Adrenal gland (tissue), 12 donors: ENCODE measurements around the gene LAMB1. TPM values are rescaled to one million over a fixed set of nuclear protein-coding genes. Genes with fewer than 3 reads are reported as not detected.

ENCODE experiments used
- DNase-seq, 7 donors: peaks; one replicate each; pipeline ENCODE4 v3.0.0-alpha.2; 2019 to 2020
- H3K27ac ChIP-seq, 5 donors: fragments of 200-600 bp; sonication (generic) in 4 of 5; 1 replicate in 3 of 5; 2 replicates in 2 of 5; pipeline versions ENCODE4 v1.5.1 to v1.8.0; 2016 to 2020; ENCODE audit warnings: mild to moderate bottlenecking in 1 of 5
- H3K27me3 ChIP-seq: fragments of 200-600 bp; 2 replicates; pipeline ENCODE4 v1.8.0; 2021
- H3K36me3 ChIP-seq, 2 donors: fragments of 200-600 bp; replicated peaks in 1 of 2; 1 replicate in 1 of 2; 2 replicates in 1 of 2; pipeline versions ENCODE4 v1.5.1 to v1.8.0; 2018 to 2022
- H3K4me1 ChIP-seq, 2 donors: fragments of 200-600 bp; replicated peaks in 1 of 2; 1 replicate in 1 of 2; 2 replicates in 1 of 2; pipeline versions ENCODE4 v1.5.1 to v1.8.0; 2018 to 2021
- H3K4me3 ChIP-seq, 4 donors: fragments of 200-600 bp; sonication (generic) in 3 of 4; one replicate each; pipeline ENCODE4 v1.5.1; 2016 to 2018
- H3K9me3 ChIP-seq, 3 donors: fragments of 200-600 bp; sonication (generic) in 1 of 3; replicated peaks in 1 of 3; 1 replicate in 2 of 3; 2 replicates in 1 of 3; pipeline versions ENCODE4 v1.5.1 to v1.8.0; 2016 to 2021
- POLR2A ChIP-seq, 2 donors: fragments of 450-650 bp; IDR thresholded peaks; one replicate each; pipeline ENCODE4 v1.6.1; 2017; ENCODE audit warnings: antibody characterized with exemption in 2 of 2, mild to moderate bottlenecking in 2 of 2, moderate library complexity in 1 of 2
- WGBS, 4 donors: extraction: QIAGEN DNeasy Blood & Tissue Kit in 2 of 4; methylation state at CpG; one replicate each; pipeline versions ENCODE4 v1.1.5 to v1.1.7; 2013 to 2017; 5-methylcytosine and 5-hydroxymethylcytosine counted together
- intact Hi-C, 2 donors: fragments of 100-400 bp; cut with DNase I; formaldehyde crosslinking; loops; one replicate each; pipeline versions ENCODE4 v1.14.1 to v1.15.0; 2022 to 2023
- polyA plus RNA-seq, 3 donors: library from polyadenylated mRNA; stranded (reverse); fragments of 200-250 nt in 2 of 3; fragments of 350-450 nt in 1 of 3; fragmentation: Illumina TruSeq in 1 of 3; extraction: RNeasy Lipid Tissue Mini Kit (QIAGEN cat#74804) in 1 of 3; gene quantifications; one replicate each; pipeline ENCODE4 v1.2.3, GENCODE V29; 2013 to 2014
- total RNA-seq, 9 donors: library from RNA; depleted of rRNA in 4 of 9; stranded (reverse); fragments of >200 nt in 4 of 9; fragments of 120-200 nt in 1 of 9; fragmentation: NEBNext Ultra II Directional in 1 of 9; extraction: Animal tissue kit (Norgen Biotek cat#: 25700) in 1 of 9; gene quantifications; one replicate each; pipeline versions ENCODE4 v1.1.0 to v1.2.4, GENCODE V29; 2013 to 2023
- TF ChIP-seq, protein P1 (sequence below), 6 experiments: fragments of 450-650 bp in 4 of 6; fragments of 200-600 bp in 2 of 6; sonication (generic) in 1 of 6; IDR thresholded peaks; 1 replicate in 5 of 6; 2 replicates in 1 of 6; pipeline versions ENCODE4 v1.5.1 to v1.8.0; 2016 to 2021; ENCODE audit warnings: antibody characterized with exemption in 6 of 6, mild to moderate bottlenecking in 2 of 6, moderate library complexity in 1 of 6
- donor health status: healthy with polysubstance abuse.
- donor health status: Bipolar disorder and iron deficiency.
- donor health status: DM: yes; HTN: yes; CAD: no.
- donor health status: DM: no; HTN: no; CAD: no.
- donor health status: DM: no; HTN: no; CAD: no.
- donor health status: DM: yes; HTN: yes; CAD: no.

Gene LAMB1
- total and polyA plus RNA-seq, 12 donors, result 48.6 to 164 (median 90.2) TPM

DNA sequence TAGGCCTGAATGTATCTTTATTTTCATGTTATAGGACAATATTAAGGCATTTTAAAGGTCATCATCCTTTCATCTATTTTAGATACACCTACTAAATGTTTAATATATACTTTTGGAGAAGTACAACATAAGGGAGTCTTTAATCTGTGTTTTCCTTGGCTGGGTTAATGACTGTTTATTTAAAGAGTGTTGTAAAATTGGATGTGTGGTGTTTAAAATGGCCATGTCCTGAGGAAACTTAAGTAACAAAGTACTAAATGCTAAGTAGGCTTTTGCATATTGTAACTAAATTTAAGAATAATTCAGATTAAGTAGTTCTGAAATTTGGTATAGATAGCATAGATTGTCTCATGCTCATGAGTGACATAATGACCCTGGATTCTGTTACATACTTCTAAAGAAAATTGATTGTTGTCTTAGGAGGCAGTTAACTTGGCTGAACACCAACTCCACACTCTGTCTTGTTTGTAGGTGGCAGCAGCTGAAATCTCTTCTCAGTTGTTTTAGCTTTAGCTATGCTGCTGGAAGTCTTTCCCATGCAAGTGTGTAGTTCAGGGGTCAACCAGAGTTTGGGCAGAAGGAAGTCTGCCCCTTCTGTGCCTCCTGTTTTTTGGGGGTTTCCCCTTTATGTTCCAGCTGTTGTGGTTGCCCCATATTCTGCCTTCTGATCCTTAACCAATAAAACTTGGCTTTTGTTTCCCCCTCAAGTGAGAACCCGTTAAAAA lies 82.8 kb downstream of the LAMB1 start:
- DNase-seq, result no peak
- TF ChIP-seq POLR2A (IDR thresholded peaks at IDR 0.05), result no peak
- TF ChIP-seq, protein P1, sequence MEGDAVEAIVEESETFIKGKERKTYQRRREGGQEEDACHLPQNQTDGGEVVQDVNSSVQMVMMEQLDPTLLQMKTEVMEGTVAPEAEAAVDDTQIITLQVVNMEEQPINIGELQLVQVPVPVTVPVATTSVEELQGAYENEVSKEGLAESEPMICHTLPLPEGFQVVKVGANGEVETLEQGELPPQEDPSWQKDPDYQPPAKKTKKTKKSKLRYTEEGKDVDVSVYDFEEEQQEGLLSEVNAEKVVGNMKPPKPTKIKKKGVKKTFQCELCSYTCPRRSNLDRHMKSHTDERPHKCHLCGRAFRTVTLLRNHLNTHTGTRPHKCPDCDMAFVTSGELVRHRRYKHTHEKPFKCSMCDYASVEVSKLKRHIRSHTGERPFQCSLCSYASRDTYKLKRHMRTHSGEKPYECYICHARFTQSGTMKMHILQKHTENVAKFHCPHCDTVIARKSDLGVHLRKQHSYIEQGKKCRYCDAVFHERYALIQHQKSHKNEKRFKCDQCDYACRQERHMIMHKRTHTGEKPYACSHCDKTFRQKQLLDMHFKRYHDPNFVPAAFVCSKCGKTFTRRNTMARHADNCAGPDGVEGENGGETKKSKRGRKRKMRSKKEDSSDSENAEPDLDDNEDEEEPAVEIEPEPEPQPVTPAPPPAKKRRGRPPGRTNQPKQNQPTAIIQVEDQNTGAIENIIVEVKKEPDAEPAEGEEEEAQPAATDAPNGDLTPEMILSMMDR (IDR thresholded peaks at IDR 0.05), result no peak
- Histone ChIP-seq H3K27me3 (no peaks in the 10 kb centered on the region), H3K4me1 (peaks cover 0 to 7% of the 10 kb centered on the region in 2 donors), H3K27ac (no peak overlapping the region), H3K9me3 (no peaks in the 10 kb centered on the region), H3K4me3 (no peak overlapping the region), H3K36me3 (peaks cover 0 to 59% of the 10 kb centered on the region in 2 donors)
- 13 to 42% (median 33%) methylated on average over 1 of the region's 1 CpG for WGBS, 4 donors
- intact Hi-C loops, result no loop called here

DNA sequence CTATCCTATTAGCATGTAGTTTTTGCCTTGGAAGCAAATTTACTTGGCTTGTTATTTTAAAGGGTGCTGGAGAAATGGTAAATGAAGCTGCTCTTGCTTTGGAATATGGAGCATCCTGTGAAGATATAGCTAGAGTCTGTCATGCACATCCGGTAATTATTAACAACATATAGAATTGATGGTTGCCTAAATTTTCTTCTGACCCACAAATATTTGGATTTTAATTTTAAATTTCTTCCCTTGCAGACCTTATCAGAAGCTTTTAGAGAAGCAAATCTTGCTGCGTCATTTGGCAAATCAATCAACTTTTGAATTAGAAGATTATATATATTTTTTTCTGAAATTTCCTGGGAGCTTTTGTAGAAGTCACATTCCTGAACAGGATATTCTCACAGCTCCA lies 84.0 kb downstream of the LAMB1 start:
- TF ChIP-seq, protein P1 (IDR thresholded peaks at IDR 0.05), result no peak
- no peak for TF ChIP-seq POLR2A (IDR thresholded peaks at IDR 0.05)
- intact Hi-C loops, result no loop called here
- Histone ChIP-seq H3K27ac (no peak overlapping the region), H3K4me3 (no peak overlapping the region), H3K36me3 (peaks cover 0 to 46% of the 10 kb centered on the region in 2 donors), H3K9me3 (no peaks in the 10 kb centered on the region), H3K27me3 (no peaks in the 10 kb centered on the region), H3K4me1 (peaks cover 0 to 12% of the 10 kb centered on the region in 2 donors)
- WGBS, 4 donors, result 91 to 97% (median 96%) methylated on average over 2 of the region's 2 CpGs
- DNase-seq, result no peak

DNA sequence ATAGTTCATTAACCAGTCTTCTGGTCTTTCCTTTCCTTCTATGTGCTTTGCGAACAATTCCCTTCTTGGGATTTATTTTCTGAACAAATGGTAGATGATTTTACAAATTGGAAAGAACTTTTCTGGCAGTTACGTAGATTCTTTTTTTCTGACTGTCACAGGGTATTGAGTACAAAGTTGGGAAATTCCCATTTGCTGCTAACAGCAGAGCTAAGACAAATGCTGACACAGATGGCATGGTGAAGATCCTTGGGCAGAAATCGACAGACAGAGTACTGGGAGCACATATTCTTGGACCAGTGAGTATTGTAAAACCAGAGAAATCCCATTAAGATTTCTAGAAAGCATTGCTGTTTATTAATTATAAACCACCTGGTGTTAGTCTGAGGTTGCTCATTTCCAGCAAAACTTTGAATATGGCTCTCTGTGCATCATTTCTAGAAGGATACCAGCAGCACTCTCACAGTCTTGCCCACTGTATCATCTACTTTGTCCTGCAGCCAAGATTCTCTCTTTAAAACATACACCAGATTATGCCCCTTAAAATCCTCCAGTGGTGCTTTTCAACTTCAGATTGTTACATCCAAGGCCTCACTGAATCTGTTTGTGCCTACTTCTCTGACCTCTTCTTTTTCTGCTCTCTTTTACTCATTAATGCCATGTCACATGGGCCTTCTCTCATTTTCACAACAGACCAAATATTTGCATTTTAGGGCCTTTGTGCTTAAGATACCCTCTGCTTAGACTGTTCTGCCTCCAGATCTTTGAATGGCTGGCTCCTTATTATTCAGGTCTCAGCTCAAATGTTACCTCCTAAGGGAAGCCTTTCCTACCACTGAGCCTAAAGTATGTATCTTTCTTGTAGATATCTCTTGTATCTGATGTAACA lies 85.0 kb downstream of the LAMB1 start:
- no peak for DNase-seq
- intact Hi-C loops, result no loop called here
- Histone ChIP-seq H3K27ac (no peak overlapping the region), H3K4me3 (no peak overlapping the region), H3K9me3 (no peaks in the 10 kb centered on the region), H3K36me3 (peaks cover 0 to 45% of the 10 kb centered on the region in 2 donors), H3K4me1 (peaks cover 0 to 20% of the 10 kb centered on the region in 2 donors), H3K27me3 (no peaks in the 10 kb centered on the region)
- 68 to 86% (median 79%) methylated on average over 3 of the region's 3 CpGs for WGBS, 4 donors
- no peak for TF ChIP-seq POLR2A (IDR thresholded peaks at IDR 0.05)
- TF ChIP-seq, protein P1 (IDR thresholded peaks at IDR 0.05), result no peak

DNA sequence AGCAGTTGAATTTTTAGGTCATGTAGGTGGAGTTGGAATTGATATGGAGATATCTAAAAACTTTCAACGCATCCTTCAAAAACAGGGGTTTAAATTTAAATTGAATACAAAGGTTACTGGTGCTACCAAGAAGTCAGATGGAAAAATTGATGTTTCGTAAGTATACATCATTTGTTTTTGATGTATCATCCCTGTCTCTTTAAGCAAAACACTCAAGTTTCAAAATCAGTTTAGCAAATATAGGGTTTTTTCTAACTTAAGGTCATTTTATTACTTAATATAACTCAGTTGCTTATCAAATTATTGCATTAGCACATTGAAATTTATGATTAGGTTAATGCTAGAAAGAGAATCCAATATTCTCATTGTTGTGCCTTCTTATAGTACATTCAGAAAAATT lies 87.4 kb downstream of the LAMB1 start:
- no peak for DNase-seq
- peaks cover 0 to 19% of the 10 kb centered on the region in 2 donors for H3K4me1 ChIP-seq
- H3K9me3 ChIP-seq, result no peaks in the 10 kb centered on the region
- H3K27me3 ChIP-seq, result no peaks in the 10 kb centered on the region
- H3K36me3 ChIP-seq, result peaks cover 0 to 38% of the 10 kb centered on the region in 2 donors
- WGBS, 4 donors, result 91 to 99% (median 96%) methylated on average over 2 of the region's 2 CpGs
- intact Hi-C loops, result no loop called here
- H3K27ac ChIP-seq, result no peak overlapping the region
- no peak overlapping the region for H3K4me3 ChIP-seq
- TF ChIP-seq, protein P1 (IDR thresholded peaks at IDR 0.05), result no peak
- no peak for TF ChIP-seq POLR2A (IDR thresholded peaks at IDR 0.05)
